ENCODE measurements around the gene SPEG. TPM values are rescaled to one million over a fixed set of nuclear protein-coding genes. Genes with fewer than 3 reads are reported as not detected.

The SPEG gene
- total and polyA plus RNA-seq, 2 of the 8 experiments (the other 6 are each of a cell fraction or from before 2014, with no cell fraction given) = 19.9 to 32.0 TPM

- TF ChIP-seq ZNF274 (IDR thresholded peaks at IDR 0.05; ENCODE audit: borderline replicate concordance, extremely low read depth, low read length) (no peak), KDM1A (IDR thresholded peaks at IDR 0.05; ENCODE audit: borderline replicate concordance, low read length) (no peak), BRCA1 (IDR thresholded peaks at IDR 0.05; ENCODE audit: low read depth, low read length) (no peak), MAX (IDR thresholded peaks at IDR 0.05) (peak; percentile 83), ATF3 (IDR thresholded peaks at IDR 0.05; ENCODE audit: insufficient read depth, low read depth, low read length) (no peak), HDAC2 (IDR thresholded peaks at IDR 0.05; ENCODE audit: borderline replicate concordance in 1 of 2, low read depth in 2 of 2, low read length in 2 of 2) (peak in 1 of 2 experiments; percentile 64; a peak in 1 of 4 replicates), EZH2 (IDR thresholded peaks at IDR 0.05; ENCODE audit: low read depth, low read length, severe bottlenecking) (peak; percentile 45), CTCF (IDR thresholded peaks at IDR 0.05; ENCODE audit: control extremely low read depth in 1 of 3, insufficient read depth in 1 of 3, low read depth in 1 of 3, low read length in 3 of 3) (peak in 2 of 3 experiments; percentile 69; a peak in 3 of 4 replicates), CEBPB (IDR thresholded peaks at IDR 0.05; ENCODE audit: low read depth, low read length) (no peak), HDAC6 (IDR thresholded peaks at IDR 0.05; ENCODE audit: low read depth, low read length) (no peak), CREB1 (IDR thresholded peaks at IDR 0.05) (peak; percentile 52)
Measured at GRCh38 chr2:219523031-219523671, 88.5 kb downstream of the SPEG start (continued).
